HEK293T (cell line): Measurements from ENCODE around the gene LIX1.

ENCODE experiments used
- ARNT ChIP-seq: fragments of 450-650 bp; IDR thresholded peaks from 2 replicates; pipeline ENCODE4 v1.6.1; 2017; ENCODE audit warnings: mild to moderate bottlenecking
- BHLHE40 ChIP-seq: fragments of 450-650 bp; IDR thresholded peaks from 2 replicates; pipeline ENCODE4 v1.6.1; 2016; ENCODE audit warnings: mild to moderate bottlenecking, moderate library complexity, borderline replicate concordance
- CTBP1 ChIP-seq: fragments of 450-650 bp; IDR thresholded peaks from 2 replicates; pipeline ENCODE4 v1.6.1; 2016; ENCODE audit warnings: borderline replicate concordance
- L3MBTL2 ChIP-seq: fragments of 450-650 bp; conservative IDR thresholded peaks from 2 replicates; pipeline ENCODE4 v1.6.1; 2016; ENCODE audit warnings: mild to moderate bottlenecking
- SP1 ChIP-seq: fragments of 450-650 bp; IDR thresholded peaks from 2 replicates; pipeline ENCODE4 v1.6.1; 2017
- SUZ12 ChIP-seq: fragments of 450-650 bp; IDR thresholded peaks from 2 replicates; pipeline ENCODE4 v1.6.1; 2016; ENCODE audit warnings: mild to moderate bottlenecking

GRCh38 chr5:97100476-97100875, 41.9 kb downstream of the LIX1 start:
- TF ChIP-seq SUZ12 (no peak), CTBP1 (no peak), SP1 (no peak), L3MBTL2 (no peak), BHLHE40 (no peak), ARNT (no peak)
